ENCODE data around the gene SYTL2.
"Not testable (repeated sequence)": the region's sequence is repeated elsewhere in the genome, so short reads cannot be mapped to it uniquely, and the experiment has no call there.

SYTL2 gene

GRCh38 chr11:85810871-85811611 lies at the start of gene SYTL2:
Gene SYTL2, minus strand, starts transcription at chr11:85811141. Its CDS starts 53,416 bp downstream, at chr11:85757725.
- DNase-seq, result peak; percentile 28

- not testable (repeated sequence) for DNase-seq
Measured at GRCh38 chr11:85859541-85859940, 48.6 kb upstream of the SYTL2 start.

GRCh38 chr11:85857098-85857497 lies 46.2 kb upstream of the SYTL2 start:
- DNase-seq, result no peak

DNA sequence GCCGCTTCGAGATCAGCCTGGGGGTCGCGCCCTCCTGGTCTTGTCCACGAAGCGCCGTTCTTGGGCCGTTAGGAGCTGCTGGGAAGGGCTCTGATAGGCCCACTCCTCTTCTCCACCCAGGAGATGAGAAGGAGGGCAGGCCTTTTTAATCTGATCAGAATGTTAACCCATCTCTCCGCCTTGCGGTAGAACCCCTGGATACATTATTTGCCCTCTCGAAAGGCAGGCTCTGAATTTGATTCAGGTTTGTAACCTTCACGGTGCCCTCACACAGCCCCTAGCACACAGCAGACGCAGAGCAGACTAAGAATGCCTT lies 44.4 kb upstream of the SYTL2 start, which contains the start of gene CCDC83:
CCDC83 (plus strand) TSS at position 43 of the 316 bp plus-strand sequence. CDS start 9,741 bp downstream, outside the sequence.
- no peak for DNase-seq

- DNase-seq, result peak; percentile 89
Measured at GRCh38 chr11:85854557-85855340, 43.8 kb upstream of the SYTL2 start.

- no peak for DNase-seq
Measured at GRCh38 chr11:85854212-85854556, 43.2 kb upstream of the SYTL2 start.

DNA sequence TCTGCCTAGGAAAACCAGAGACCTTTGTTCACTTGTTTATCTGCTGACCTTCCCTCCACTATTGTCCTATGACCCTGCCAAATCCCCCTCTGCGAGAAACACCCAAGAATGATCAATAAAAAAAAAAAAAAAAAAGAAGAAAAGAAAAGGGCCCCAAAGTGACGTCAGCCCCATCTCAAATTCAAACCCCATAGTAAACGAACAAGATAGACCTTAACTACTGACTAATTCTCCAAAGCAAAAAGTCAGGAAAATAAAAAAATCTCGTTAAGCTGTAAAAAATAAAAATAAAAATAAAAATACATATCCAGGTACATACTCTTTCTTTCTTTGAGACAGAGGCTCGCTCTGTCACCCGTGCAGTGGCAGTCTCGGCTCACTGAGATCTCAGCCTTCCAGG lies 42.6 kb upstream of the SYTL2 start:
- DNase-seq, result not testable (repeated sequence)

GRCh38 chr11:85852754-85853153 lies 41.8 kb upstream of the SYTL2 start:
- not testable (repeated sequence) for DNase-seq

GRCh38 chr11:85848556-85848955 lies 37.6 kb upstream of the SYTL2 start:
- no peak for DNase-seq

GRCh38 chr11:85848006-85848405 lies 37.1 kb upstream of the SYTL2 start:
- no peak for DNase-seq

DNA sequence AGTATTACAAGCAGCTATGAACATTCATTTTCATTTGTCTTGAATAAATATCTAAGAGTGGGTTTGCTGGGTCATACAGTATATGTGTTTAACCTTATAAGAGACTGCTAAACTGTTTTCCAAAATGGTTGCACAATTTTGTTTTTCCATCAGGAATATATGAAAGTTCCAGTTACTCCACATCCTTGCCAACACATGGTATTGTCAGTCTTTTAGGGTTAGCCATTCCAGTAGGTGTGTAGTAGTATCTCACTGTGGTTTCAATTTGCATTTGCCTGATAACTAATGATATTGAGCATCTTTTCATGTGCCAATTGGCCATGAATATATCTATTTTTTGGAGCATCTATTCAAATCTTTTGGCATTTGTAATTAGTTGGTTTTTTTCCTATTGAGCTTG lies 36.5 kb upstream of the SYTL2 start:
- DNase-seq, result no peak

DNA sequence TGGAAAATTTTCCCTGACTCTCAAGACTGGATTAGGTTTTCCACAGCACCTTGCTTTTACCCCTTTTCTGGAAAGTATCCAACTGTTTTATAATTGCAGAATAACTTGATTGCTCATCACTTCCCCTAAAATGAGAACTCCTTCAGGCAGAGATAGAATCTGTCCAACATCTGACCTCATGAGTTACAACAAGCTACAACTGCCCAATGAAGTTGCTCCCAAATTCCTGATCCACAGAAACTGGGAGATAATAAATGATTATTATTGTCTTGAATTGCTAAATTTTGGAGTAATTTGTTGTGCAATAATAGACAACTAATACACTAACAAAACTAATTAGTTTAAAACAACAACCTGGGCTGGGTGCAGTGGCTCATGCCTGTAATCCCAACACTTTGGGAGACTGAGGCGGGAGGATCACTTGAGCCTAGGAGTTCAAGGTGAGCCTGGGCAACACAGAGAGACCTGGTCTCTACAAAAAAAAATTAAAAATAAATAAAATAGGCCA lies 34.2 kb upstream of the SYTL2 start:
- DNase-seq, result peak; percentile 59

GRCh38 chr11:85844439-85845123 lies 33.6 kb upstream of the SYTL2 start:
- peak; percentile 85 for DNase-seq

DNA sequence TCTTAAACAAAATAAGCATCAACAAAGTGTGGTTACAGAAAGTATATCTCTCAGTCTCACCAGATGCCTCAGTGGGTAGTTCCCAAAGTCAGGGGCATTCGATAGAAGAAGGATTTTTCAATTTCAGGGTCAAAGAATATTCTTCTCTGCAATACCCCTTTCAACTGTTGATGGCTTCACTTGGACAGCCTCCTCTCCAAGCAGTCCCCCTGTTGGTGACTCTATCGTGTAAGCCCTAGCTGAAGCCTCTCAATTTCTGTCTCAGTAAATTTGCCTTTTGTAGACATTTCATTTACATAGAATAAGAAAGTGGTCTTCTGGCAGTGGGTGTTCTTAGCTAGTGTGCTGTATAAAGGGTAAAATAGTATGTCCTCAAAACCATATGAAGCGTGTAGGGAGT lies 33.0 kb upstream of the SYTL2 start:
- no peak for DNase-seq

DNA sequence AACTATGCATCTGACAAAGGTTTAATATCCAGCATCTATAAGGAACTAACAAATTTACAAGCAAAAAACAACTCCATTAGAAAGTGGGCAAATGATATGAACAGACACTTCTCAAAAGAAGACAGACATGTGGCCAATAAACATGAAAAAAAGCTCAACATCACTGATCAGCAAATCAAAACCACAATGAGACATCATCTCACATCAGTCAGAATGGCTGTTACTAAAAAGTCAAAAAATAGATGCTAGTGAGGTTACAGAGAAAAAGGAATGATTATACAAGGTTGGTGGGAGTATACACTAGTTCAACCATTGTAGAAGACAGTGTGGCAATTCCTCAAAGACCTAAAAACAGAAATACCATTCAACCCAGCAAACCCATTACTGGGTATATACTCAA lies 30.0 kb upstream of the SYTL2 start:
- DNase-seq, result not testable (repeated sequence)

DNA sequence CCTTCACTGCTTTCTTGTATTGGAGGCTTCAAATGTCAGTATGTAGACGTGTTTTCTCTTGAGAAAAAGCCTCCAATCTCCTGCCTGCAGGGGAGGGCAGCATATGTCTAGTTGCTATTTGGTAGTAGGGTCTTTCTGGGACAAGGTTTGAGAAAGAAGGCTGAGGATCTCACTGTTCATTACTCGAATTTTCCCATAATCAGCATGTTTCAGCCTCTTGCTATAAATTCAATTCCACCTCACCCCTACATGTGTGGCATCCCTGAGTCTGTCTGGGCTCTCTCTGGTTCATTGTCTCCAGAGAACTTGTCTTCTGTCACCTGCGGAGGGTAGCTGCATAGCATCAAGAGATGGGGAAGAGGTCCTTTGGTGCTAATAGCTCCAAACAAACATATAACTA lies 24.8 kb upstream of the SYTL2 start:
- DNase-seq, result no peak

DNA sequence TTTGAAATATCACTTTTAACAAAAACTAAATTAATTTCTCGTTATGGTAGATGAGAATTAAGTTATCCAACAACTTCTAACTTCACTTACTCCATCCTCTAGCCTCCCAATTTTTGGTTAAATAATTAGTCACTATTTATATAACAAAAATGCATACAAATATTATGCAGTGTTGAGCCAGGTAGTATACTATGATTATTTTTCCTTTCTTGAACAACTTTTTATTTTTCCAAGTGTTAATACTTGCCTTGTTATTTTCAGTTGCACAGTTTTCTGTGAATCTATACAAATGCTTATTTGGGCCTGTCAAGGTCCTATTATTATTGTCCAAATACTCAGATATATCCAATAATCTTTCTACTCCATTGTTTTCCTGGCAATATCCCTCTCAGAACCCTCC lies 24.3 kb upstream of the SYTL2 start:
- no peak for DNase-seq

DNA sequence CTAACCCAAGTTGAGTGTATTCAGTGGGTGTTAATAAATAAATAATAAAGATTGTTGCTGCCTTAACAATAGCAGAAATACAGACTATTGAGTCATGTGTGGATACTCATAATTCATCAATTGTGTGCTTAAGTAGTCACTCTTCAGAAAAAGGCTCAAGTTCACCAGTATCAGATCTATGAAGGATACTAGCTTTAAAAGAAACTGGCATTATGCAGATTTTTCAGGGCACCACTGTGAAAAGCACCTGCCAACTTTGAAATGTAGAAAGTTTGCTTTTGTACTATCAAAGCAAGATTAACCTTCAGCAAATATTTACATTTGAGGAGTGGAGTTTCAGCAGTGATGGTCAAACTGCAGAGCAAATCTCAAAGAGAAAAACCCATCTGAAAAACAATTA lies 20.1 kb upstream of the SYTL2 start:
- DNase-seq, result no peak

DNA sequence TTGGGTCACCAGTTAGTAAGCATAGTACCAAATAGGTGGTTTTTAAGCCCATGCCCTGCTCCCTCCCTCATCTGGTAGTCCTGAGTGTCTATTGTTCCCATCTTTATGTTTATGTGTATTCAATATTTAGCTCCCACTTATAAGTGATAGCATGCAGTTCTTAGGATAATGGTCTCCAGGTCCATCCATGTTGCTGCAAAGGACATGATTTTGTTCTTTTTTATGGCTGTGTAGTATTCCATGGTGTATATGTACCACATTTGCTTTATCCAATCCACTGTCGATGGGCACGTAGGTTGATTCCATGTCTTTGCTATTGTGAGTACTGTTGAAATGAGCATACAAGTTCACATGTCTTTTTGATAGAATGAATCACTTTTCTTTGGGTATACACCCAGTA lies 18.2 kb upstream of the SYTL2 start:
- DNase-seq, result no peak

DNA sequence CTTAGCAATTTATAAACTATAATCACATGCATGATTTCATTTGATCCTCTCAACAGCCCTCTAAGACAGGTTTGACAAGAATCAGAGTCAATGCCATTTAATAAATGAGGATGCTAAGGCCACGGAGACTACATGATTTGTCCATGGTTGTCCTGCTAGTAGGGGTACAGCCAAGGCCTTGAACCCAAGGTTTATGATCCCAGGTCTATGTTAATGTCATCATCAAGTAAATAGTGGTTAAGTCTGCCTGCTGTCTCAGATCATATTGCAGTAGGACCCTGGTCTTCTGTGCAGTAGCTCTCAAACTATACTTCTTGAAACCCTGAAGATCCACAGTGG lies 17.7 kb upstream of the SYTL2 start:
- no peak for DNase-seq

GRCh38 chr11:85827748-85828639 lies 17.1 kb upstream of the SYTL2 start:
- DNase-seq, result peak; percentile 77

- DNase-seq, result no peak
Measured at GRCh38 chr11:85826116-85826855, 15.3 kb upstream of the SYTL2 start.
